OCI-M2 (cell line): ENCODE results near the gene PPM1H.
"Not testable (repeated sequence)": the region's sequence is repeated elsewhere in the genome, so short reads cannot be mapped to it uniquely, and the experiment has no call there.

Experiments
- DNase-seq: peaks from one replicate; lab custom pipeline; 2025; ENCODE audit not compliant: unreplicated experiment; lab: John Stamatoyannopoulos, UW

The PPM1H gene

DNA sequence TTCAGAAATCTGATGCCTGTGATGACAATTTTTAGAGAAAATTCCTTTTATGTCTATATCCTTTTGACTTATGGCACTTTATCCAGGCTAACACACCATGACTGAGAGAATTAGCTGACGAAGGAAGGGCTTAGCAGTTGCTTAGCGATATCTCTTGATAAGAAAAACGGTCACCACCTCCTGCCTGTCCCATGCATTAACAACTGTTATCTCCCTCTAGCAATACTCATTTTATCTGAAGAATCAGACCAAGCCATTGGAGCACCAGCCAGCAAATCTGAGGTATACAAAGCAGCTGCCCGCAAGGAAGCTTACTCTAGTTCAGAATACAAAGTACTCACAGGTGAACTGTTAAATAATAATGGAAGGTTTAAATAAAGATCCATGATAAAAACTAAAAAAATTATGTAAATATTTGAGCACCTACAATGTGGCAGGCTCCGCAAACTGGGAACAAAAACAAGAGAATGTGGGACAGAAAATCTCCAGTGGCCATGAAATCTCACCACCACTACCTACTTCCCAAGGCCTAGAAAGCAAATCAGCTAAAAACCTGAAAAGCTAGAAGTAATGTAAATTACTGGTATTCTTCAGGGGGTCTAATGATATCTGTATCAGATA lies 24.3 kb downstream of the PPM1H start:
- no peak for DNase-seq

GRCh38 chr12:62909340-62909739 lies 25.6 kb downstream of the PPM1H start:
- no peak for DNase-seq

- DNase-seq = no peak
Measured at GRCh38 chr12:62908674-62909073, 26.3 kb downstream of the PPM1H start.

- no peak for DNase-seq
Measured at GRCh38 chr12:62907561-62907960, 27.4 kb downstream of the PPM1H start.

- DNase-seq = no peak
Measured at GRCh38 chr12:62907078-62907477, 27.9 kb downstream of the PPM1H start.

DNA sequence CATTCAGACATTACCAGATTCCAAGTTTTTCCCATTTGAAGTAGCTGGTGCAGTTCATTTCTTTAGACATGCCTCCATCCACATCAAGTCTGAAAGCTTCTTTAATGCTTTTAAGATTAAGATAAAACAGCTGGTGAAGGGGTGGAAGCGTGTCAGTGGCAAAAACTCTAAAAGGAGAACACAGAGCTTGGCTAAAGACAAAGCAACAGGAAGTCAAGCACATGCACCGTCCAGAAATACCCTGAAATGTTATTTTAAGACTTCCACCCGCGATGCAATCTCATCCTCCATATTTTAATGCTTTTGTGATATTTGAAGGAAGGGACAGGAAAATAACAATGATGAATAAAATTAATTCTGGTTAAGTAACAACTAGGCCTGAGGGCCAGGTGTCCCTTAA lies 31.8 kb downstream of the PPM1H start:
- no peak for DNase-seq

DNA sequence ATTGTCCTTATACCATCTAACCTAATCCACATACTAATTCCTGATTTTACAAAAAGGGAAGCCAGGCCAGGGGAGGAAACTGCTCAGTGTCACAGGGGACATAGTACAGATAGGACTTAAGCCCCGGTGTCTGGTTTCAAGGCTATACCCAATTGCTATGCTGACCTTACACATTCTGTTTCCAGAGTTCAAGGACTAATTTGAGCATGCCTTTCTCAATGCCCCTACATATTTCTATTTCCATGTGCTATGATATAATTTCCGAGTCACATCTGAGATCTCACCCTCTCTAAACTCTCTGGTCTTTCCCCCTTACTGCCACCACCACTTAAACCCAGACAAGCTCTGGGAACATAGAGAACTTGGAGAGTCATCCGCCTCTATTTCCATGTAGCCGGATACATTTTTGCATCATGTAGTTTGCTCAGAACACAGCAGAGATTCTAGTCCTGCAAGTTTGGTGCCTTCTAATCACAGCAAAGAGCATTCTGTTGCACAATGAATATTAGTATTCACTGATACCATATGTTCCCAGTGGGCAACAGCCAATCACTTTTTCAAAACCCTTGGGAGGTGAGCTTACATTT lies 34.2 kb downstream of the PPM1H start:
- no peak for DNase-seq

- no peak for DNase-seq
Measured at GRCh38 chr12:62899568-62900390, 35.2 kb downstream of the PPM1H start.

DNA sequence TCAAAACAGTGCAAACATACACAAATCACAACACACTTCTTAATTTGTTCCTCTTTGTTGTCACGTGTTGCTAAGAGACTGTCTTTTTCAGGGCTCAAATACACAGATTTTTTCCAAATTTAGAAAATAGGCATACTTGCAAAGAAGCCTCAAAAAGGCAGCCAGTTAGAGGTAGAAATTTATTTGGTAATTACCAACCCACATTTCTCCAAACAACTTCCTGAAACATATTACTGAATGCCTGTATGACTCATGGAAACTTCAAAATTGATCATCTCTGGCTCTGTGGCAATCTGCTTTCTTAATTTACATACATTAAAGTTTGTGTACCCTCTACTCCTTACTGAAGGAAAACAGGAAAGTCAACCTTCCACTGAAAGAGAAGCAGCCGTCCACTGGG lies 36.4 kb downstream of the PPM1H start:
- DNase-seq = no peak

GRCh38 chr12:62895351-62895877 lies 39.5 kb downstream of the PPM1H start:
- no peak for DNase-seq

- no peak for DNase-seq
Measured at GRCh38 chr12:62893276-62893675, 41.7 kb downstream of the PPM1H start.

DNA sequence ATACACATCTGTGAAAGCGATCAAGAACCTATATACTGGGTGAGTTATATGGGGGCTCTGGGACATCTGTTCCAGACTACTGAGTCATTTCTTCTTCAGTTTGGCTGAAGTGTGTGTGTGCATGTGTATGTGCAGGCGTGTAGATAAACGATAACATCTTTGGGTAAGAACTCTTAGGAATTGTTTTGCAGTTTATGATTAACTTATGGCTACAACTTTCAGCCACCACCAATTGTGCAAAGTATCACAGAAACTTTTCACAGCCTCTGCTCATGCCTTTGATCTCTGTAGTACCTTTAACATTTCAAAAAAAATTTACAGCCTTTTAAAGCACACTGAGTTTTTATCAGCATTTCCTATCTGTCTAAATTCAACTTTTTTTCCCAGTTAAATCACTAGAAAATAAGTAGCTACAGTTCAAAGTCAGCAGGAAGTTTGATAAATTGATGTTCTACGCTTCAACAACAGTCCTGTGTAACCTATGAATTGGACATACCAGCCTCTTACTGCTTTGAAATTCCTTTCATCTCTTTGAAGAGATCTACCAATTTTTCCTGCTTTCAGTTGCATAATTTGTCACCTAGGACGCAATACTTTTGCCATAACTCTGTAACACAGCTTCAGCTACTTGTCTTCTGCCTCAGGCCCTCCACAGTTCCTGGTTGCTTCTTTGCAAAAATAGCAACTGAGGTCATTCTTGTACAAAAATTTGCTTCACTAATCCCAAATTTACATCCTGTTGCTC lies 43.0 kb downstream of the PPM1H start:
- no peak for DNase-seq

DNA sequence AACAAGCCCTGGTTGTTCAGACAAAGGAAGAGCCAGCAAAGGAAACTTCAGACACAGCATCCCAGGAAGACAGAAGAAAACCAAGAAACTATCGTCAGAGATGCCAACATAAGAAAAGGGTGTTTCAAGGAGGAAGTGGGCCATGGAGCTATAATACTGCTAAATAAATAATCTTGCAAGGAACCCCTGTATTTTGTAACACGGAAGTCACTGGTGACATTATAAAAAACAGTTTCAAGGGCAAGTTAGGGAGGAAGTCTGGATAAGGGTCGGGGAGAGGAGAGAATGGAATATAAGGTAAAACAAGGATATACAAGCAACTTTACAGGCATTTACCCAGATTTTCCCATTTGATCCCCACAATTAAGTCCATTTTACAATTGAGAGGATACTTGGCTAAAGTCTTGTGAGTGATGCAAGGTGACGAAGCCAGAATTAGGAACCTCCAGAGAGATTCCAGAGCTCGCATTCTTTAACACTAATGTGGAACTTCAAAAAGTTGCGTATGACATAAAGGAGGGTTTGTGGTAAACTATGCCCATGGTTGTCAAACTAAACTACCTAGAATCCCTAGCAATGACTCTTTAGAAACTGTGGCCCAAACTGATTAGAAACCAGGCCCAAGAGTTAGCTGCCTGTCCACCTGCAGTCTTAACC lies 46.4 kb downstream of the PPM1H start:
- DNase-seq = no peak

DNA sequence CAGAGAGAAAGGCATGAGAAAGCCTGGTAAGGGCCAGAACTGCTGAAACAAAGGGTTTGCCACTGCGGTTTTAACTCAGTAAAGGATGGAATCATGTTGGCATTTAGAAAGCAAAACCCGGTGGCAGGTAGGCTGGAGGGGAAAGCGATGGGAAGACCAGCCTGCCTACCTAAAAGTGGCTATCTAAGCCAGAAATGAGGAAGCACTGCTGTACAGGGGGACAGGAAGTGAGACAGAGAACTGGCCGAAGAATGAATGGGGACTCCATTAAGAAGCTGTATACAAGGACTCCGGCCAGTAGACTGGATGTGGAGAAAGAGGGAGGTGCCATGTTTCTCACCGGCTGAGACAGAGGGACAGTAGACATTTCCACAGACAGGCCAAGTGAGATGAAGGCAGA lies 48.2 kb downstream of the PPM1H start:
- DNase-seq = no peak

- no peak for DNase-seq
Measured at GRCh38 chr12:62885242-62885641, 49.7 kb downstream of the PPM1H start.

DNA sequence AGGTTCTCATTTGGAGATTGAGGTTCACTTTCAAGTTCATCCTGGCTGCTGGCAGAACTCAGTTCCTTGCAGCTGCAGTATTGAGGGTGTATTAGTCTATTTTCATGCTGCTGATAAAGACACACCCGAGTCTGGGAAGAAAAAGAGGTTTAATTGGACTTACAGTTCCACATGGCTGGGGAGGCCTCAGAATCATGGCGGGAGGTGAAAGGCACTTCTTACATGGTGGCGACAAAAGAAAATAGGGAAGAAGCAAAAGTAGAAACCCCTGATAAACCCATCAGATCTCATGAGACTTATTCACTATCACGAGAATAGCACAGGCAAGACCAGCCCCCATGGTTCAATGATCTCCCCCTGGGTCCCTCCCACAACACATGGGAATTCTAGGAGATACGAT lies 50.1 kb downstream of the PPM1H start:
- not testable (repeated sequence) for DNase-seq

- no peak for DNase-seq
Measured at GRCh38 chr12:62882696-62883095, 52.3 kb downstream of the PPM1H start.

DNA sequence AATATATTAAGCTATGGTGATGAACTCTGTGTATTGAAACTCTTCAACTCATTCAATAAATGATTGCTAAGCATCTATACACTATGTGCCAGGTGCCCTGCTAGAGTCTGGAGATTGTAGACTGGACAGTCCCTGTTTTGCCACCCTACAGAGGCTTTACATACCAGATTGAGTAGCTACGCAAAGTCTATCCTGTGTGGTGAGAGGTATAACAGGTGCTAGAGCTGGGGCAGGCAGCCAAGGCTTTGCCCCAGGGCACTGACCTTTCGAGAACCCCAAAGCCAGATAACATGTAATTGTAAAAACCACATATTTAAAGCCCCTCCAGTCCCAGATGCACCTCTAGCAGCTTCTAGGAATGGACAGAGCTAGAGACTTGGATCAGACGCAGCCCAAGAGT lies 52.8 kb downstream of the PPM1H start:
- no peak for DNase-seq

- no peak for DNase-seq
Measured at GRCh38 chr12:62879691-62880090, 55.3 kb downstream of the PPM1H start.

DNA sequence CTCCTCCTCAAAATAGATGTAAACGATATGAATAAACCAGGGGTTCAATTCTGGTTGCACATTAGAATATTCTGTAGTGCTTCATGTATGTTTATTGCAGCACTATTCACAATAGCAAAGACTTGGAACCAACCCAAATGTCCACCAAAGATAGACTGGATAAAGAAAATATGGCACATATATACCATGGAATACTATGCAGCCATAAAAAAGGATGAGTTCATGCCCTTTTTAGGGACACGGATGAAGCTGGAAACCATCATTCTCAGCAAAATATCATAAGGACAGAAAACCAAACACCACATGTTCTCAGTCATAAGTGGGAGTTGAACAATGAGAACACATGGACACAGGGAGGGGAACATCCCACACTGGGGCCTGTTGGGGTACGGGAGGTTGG lies 55.7 kb downstream of the PPM1H start:
- not testable (repeated sequence) for DNase-seq

GRCh38 chr12:62878211-62878610 lies 56.7 kb downstream of the PPM1H start:
- DNase-seq = no peak
